RWPE1 (cell line): ENCODE measurements around the gene NAGA.

Experiments used
- CTCF ChIA-PET: fragments of 350-600 bp; sonication (Branson Sonifier 250); formaldehyde crosslinking; extraction: SDS; loops from one replicate; lab custom pipeline; 2021; lab: Yijun Ruan, JAX
- POLR2A ChIA-PET: fragments of 400-600 bp; formaldehyde crosslinking; extraction: SDS; loops from one replicate; lab custom pipeline; 2020; ENCODE audit warnings: antibody characterized with exemption; ENCODE audit not compliant: low non-redundant PET; lab: Yijun Ruan, JAX
- DNase-seq: peaks from one replicate; pipeline ENCODE4 v3.0.0; 2012; ENCODE audit warnings: low spot score
- H3K27ac ChIP-seq: fragments of 450-650 bp; 2 replicates; pipeline ENCODE4 v1.5.1; 2017
- CTCF ChIP-seq: fragments of 450-650 bp; conservative IDR thresholded peaks from 2 replicates; pipeline ENCODE4 v1.5.1; 2017; ENCODE audit warnings: low read depth, mild to moderate bottlenecking

Gene NAGA

GRCh38 chr22:42062506-42063170 is 8.0 kb downstream of the NAGA start:
- POLR2A ChIA-PET, result no interaction called here
- no peak for DNase-seq

GRCh38 chr22:42061041-42061440 is 9.6 kb downstream of the NAGA start:
- ChIA-PET CTCF (no interaction called here), POLR2A (no interaction called here)
- no peak for TF ChIP-seq CTCF
- DNase-seq, result no peak
- no peak overlapping the region for H3K27ac ChIP-seq

More at GRCh38 chr22:42062506-42063170, 8.0 kb downstream of the NAGA start:
- CTCF ChIA-PET, result no interaction called here
- TF ChIP-seq CTCF, result no peak
- no peak overlapping the region for H3K27ac ChIP-seq

- POLR2A ChIA-PET, result no interaction called here
- CTCF ChIA-PET, result no interaction called here
- no peak for TF ChIP-seq CTCF
- H3K27ac ChIP-seq, result no peak overlapping the region
- DNase-seq, result no peak
These were observed 10.1 kb downstream of the NAGA start for GRCh38 chr22:42060489-42060888.

- no peak for TF ChIP-seq CTCF
- ChIA-PET CTCF (no interaction called here), POLR2A (no interaction called here)
- H3K27ac ChIP-seq, result no peak overlapping the region
- no peak for DNase-seq
These were observed 13.7 kb downstream of the NAGA start for GRCh38 chr22:42056757-42057511.

GRCh38 chr22:42052765-42053164 is 17.8 kb downstream of the NAGA start:
- no peak for TF ChIP-seq CTCF
- POLR2A ChIA-PET, result no interaction called here
- H3K27ac ChIP-seq, result no peak overlapping the region
- no peak for DNase-seq
- CTCF ChIA-PET, result no interaction called here

GRCh38 chr22:42050641-42051180 is 19.9 kb downstream of the NAGA start:
- POLR2A ChIA-PET, result no interaction called here

More at GRCh38 chr22:42050641-42051180, 19.9 kb downstream of the NAGA start:
- DNase-seq, result no peak
- no peak overlapping the region for H3K27ac ChIP-seq
- CTCF ChIA-PET, result no interaction called here
- TF ChIP-seq CTCF, result no peak
